ENCODE measurements around the gene LRRC8D. TPM values are rescaled to one million over a fixed set of nuclear protein-coding genes. Genes with fewer than 3 reads are reported as not detected.

Gene LRRC8D
- total RNA-seq, 1 experiment from 2014 or later = 42.0 TPM

DNA sequence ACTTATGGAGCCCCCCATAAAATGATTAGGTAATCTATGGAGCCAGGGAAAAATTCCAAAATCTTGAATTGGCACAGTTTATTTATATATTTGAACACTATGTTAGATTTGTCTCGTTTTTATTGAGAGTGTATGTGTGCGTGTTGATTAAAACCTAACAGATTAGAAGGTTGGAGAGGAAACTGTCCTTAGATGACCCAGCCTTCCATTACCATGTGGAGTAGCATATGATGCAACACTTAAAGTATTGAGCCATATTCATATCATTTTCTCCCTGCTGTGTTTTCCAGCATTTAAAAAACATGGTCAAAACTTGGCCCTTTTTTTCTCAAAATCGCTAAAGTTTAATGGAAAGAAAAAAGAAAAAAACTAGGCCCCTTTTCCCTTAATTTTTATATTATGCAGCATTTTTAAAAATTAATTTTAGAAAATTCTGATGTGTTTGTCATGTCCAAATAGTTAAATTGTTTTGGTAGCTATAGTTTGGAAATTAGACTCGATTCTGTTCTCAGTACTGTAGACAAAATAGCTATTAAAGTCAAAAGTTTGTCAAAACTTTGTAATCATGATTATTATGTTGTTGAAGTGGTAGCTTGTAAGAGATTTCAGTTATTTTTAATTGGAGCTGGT, 2.3 kb downstream of the LRRC8D start:
- H3K9me3 Mint-ChIP-seq (ENCODE audit: unreplicated experiment) = no peaks in the 10 kb centered on the region
- no peaks in the 10 kb centered on the region for H3K27me3 Mint-ChIP-seq (ENCODE audit: insufficient read depth, unreplicated experiment)
- CTCF ChIA-PET = interaction anchor here (0.5 to 9.4 kb wide), 3 partner anchors 19 to 134 kb away, joined by 3 to 48 read pairs (median 3); no protein-coding TSS in a partner anchor
- H3K4me3 Mint-ChIP-seq (ENCODE audit: unreplicated experiment) = peak overlapping the region; percentile 89
- no peak for TF ChIP-seq CTCF (IDR thresholded peaks at IDR 0.05; ENCODE audit: unreplicated experiment)
- DNase-seq (ENCODE audit: unreplicated experiment) = peak; percentile 50
- peaks cover 44% of the 10 kb centered on the region for H3K4me1 Mint-ChIP-seq (ENCODE audit: insufficient read depth, unreplicated experiment)
- TSS peak; percentile 22 for BruUV-seq (replicated peaks)
- intact Hi-C loops (cut with micrococcal nuclease) = loop anchor here (5.0 kb wide), 2 partner anchors 64 to 174 kb away; partner anchors contain the start of gene ZNF326
- peak overlapping the region; percentile 14 for H3K27ac Mint-ChIP-seq (ENCODE audit: low read depth, unreplicated experiment)
- POLR2A ChIA-PET = interaction anchor here (0.7 to 5.4 kb wide), 6 partner anchors 19 to 172 kb away, joined by 3 to 61 read pairs (median 5); partner anchors contain the start of gene ZNF326
- no peaks in the 10 kb centered on the region for H3K36me3 Mint-ChIP-seq (ENCODE audit: insufficient read depth, unreplicated experiment)

DNA sequence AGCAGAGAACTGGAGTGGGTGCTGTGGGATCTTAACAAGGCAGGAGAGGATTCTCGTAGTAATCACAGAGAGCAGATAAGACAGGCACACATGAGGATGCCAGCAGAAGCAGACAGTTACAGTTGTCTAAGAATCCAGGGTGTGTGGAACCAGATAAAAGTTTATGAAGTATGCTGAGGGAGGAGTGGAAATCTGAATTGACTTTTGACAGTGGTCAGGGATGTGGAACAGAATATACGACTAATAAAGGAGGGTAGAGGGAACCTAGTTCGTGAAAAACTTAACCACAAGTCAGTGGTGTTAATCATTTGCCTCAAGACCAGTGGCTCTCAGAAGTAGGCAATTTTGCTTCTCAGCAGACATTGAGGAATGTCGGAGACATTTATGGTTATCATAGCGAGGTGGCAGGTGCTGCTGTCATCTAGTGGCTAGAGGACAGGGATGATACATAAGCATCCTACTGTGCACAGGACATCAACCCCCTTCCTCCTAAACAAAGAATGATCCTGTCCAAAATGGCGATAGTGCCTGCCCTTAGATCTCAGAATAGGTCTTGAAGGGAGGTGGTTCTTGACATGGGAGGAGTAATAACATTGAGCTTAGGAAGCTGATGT, 3.0 kb downstream of the LRRC8D start:
- H3K4me3 Mint-ChIP-seq (ENCODE audit: unreplicated experiment) = peak overlapping the region; percentile 89
- intact Hi-C loops (cut with micrococcal nuclease) = loop anchor here (5.0 kb wide), 2 partner anchors 64 to 174 kb away; partner anchors contain the start of gene ZNF326
- H3K9me3 Mint-ChIP-seq (ENCODE audit: unreplicated experiment) = no peaks in the 10 kb centered on the region
- H3K27me3 Mint-ChIP-seq (ENCODE audit: insufficient read depth, unreplicated experiment) = no peaks in the 10 kb centered on the region
- H3K4me1 Mint-ChIP-seq (ENCODE audit: insufficient read depth, unreplicated experiment) = peaks cover 44% of the 10 kb centered on the region
- ChIA-PET CTCF (interaction anchor here (0.5 to 9.4 kb wide), 4 partner anchors 12 to 163 kb away, joined by 3 to 48 read pairs (median 7); no protein-coding TSS in a partner anchor), POLR2A (interaction anchor here (0.7 to 5.4 kb wide), 4 partner anchors 19 to 120 kb away, joined by 3 to 61 read pairs (median 4); no protein-coding TSS in a partner anchor)
- no peak for DNase-seq (ENCODE audit: unreplicated experiment)
- no TSS peak for BruUV-seq (replicated peaks)
- H3K27ac Mint-ChIP-seq (ENCODE audit: low read depth, unreplicated experiment) = peak overlapping the region; percentile 14
- TF ChIP-seq CTCF (IDR thresholded peaks at IDR 0.05; ENCODE audit: unreplicated experiment) = no peak
- no peaks in the 10 kb centered on the region for H3K36me3 Mint-ChIP-seq (ENCODE audit: insufficient read depth, unreplicated experiment)

- ChIA-PET POLR2A (interaction anchor here (0.6 to 4.8 kb wide), 10 partner anchors 13 to 625 kb away, joined by 3 to 24 read pairs (median 3); no protein-coding TSS in a partner anchor), CTCF (interaction anchor here (0.7 to 9.4 kb wide), 2 partner anchors 16 to 18 kb away, joined by 3 to 48 read pairs; no protein-coding TSS in a partner anchor)
- no peaks in the 10 kb centered on the region for H3K27me3 Mint-ChIP-seq (ENCODE audit: insufficient read depth, unreplicated experiment)
- DNase-seq (ENCODE audit: unreplicated experiment) = peak; percentile 69
- BruUV-seq (replicated peaks) = no TSS peak
- H3K4me3 Mint-ChIP-seq (ENCODE audit: unreplicated experiment) = no peak overlapping the region
- no peak overlapping the region for H3K27ac Mint-ChIP-seq (ENCODE audit: low read depth, unreplicated experiment)
- intact Hi-C loops (cut with micrococcal nuclease) = no loop called here
- H3K9me3 Mint-ChIP-seq (ENCODE audit: unreplicated experiment) = no peaks in the 10 kb centered on the region
- peaks cover 32% of the 10 kb centered on the region for H3K4me1 Mint-ChIP-seq (ENCODE audit: insufficient read depth, unreplicated experiment)
- TF ChIP-seq CTCF (IDR thresholded peaks at IDR 0.05; ENCODE audit: unreplicated experiment) = no peak
- peaks cover 7% of the 10 kb centered on the region for H3K36me3 Mint-ChIP-seq (ENCODE audit: insufficient read depth, unreplicated experiment)
These were observed 5.8 kb downstream of the LRRC8D start for GRCh38 chr1:89826594-89826993.

GRCh38 chr1:89827330-89827729, 6.5 kb downstream of the LRRC8D start:
- ChIA-PET POLR2A (interaction anchor here (0.6 to 4.8 kb wide), 5 partner anchors 12 to 626 kb away, joined by 3 to 24 read pairs (median 3); no protein-coding TSS in a partner anchor), CTCF (interaction anchor here (0.6 to 9.4 kb wide), 4 partner anchors 15 to 161 kb away, joined by 3 to 48 read pairs (median 8); no protein-coding TSS in a partner anchor)
- no peak for TF ChIP-seq CTCF (IDR thresholded peaks at IDR 0.05; ENCODE audit: unreplicated experiment)
- Mint-ChIP-seq H3K36me3 (ENCODE audit: insufficient read depth, unreplicated experiment) (peaks cover 7% of the 10 kb centered on the region), H3K27me3 (ENCODE audit: insufficient read depth, unreplicated experiment) (no peaks in the 10 kb centered on the region), H3K9me3 (ENCODE audit: unreplicated experiment) (no peaks in the 10 kb centered on the region), H3K4me1 (ENCODE audit: insufficient read depth, unreplicated experiment) (peaks cover 25% of the 10 kb centered on the region), H3K4me3 (ENCODE audit: unreplicated experiment) (no peak overlapping the region), H3K27ac (ENCODE audit: low read depth, unreplicated experiment) (no peak overlapping the region)
- intact Hi-C loops (cut with micrococcal nuclease) = no loop called here
- DNase-seq (ENCODE audit: unreplicated experiment) = no peak
- BruUV-seq (replicated peaks) = no TSS peak
